Measurements from ENCODE around the gene IDI1.

DNA sequence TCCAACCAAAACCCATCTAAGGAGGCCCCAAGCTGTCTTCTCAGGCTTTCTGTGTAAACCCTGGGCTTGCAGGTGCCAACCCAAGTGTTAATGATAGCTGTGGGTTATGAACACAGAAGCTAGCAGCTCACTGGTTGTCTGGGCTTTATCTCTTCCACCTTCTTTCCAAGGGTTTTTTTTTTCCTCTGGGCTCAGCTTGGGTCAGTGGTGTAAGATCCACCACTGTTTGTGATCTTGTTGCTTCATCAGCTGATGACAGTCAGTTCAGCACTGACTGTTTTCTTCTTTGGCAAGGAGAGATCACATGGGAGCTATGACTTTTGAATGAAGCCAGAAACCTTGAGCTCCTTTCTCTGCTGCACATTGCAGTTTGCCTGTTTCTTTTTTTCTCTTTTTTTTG is 56.0 kb downstream of the IDI1 start:
- no peak for TF ChIP-seq POLR2A (IDR thresholded peaks at IDR 0.05)
- TF ChIP-seq, protein P1, sequence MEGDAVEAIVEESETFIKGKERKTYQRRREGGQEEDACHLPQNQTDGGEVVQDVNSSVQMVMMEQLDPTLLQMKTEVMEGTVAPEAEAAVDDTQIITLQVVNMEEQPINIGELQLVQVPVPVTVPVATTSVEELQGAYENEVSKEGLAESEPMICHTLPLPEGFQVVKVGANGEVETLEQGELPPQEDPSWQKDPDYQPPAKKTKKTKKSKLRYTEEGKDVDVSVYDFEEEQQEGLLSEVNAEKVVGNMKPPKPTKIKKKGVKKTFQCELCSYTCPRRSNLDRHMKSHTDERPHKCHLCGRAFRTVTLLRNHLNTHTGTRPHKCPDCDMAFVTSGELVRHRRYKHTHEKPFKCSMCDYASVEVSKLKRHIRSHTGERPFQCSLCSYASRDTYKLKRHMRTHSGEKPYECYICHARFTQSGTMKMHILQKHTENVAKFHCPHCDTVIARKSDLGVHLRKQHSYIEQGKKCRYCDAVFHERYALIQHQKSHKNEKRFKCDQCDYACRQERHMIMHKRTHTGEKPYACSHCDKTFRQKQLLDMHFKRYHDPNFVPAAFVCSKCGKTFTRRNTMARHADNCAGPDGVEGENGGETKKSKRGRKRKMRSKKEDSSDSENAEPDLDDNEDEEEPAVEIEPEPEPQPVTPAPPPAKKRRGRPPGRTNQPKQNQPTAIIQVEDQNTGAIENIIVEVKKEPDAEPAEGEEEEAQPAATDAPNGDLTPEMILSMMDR (IDR thresholded peaks at IDR 0.05 in 8 of 11, conservative IDR thresholded peaks at IDR 0.05 in 3 of 11), result no peak
